Muscle layer of duodenum (tissue), 2 donors: Measurements from ENCODE around the gene TFF1.

Experiments used
- H3K27ac ChIP-seq: one replicate; pipeline ENCODE4 v1.7.0; 2013; ENCODE audit warnings: mild to moderate bottlenecking, low read length
- H3K27me3 ChIP-seq: one replicate; pipeline ENCODE4 v1.7.0; 2013; ENCODE audit warnings: low read depth, mild to moderate bottlenecking, control low read depth, low read length
- H3K36me3 ChIP-seq, 2 donors: one replicate each; pipeline ENCODE4 v1.7.0; 2013; ENCODE audit warnings: low read length in 2 of 2, control low read depth in 1 of 2, mild to moderate bottlenecking in 1 of 2; ENCODE audit not compliant: insufficient read depth in 2 of 2, control insufficient read depth in 1 of 2
- H3K4me1 ChIP-seq, 2 donors: one replicate each; pipeline ENCODE4 v1.7.0; 2013; ENCODE audit warnings: low read length in 2 of 2, mild to moderate bottlenecking in 2 of 2, control low read depth in 1 of 2, moderate library complexity in 1 of 2; ENCODE audit not compliant: insufficient read depth in 2 of 2, control insufficient read depth in 1 of 2
- H3K4me3 ChIP-seq, 2 donors: one replicate each; pipeline ENCODE4 v1.7.0; 2013; ENCODE audit warnings: low read length in 2 of 2, low read depth in 1 of 2, mild to moderate bottlenecking in 1 of 2
- H3K9me3 ChIP-seq, 2 donors: one replicate each; pipeline ENCODE4 v1.7.0; 2013; ENCODE audit warnings: low read length in 2 of 2, control low read depth in 1 of 2, mild to moderate bottlenecking in 1 of 2; ENCODE audit not compliant: control insufficient read depth in 1 of 2
- donor health status: healthy.

TFF1 gene

DNA sequence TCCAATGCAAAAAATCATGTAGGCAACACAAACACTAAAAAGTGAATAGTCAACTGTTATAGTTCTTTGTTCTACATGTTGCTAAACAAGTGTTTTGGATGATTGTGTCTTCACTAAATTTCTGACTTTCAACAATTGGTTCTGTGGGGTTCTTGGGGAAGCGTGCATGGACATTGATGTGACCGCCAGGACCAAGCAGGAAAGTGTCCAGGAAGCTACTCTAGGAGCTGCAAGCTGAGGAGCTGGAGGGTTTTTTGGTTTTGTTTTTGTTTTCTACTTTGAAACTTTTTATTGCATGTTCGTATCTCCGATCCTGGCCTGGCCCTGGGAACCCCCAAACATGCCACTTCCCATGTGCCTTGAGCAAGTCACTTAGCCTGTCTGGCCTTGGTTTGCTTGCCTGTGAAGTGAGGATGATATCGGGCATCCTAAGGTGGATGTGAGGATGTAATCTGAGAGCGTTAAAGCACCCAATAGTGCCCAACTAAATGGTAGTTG is 21.6 kb upstream of the TFF1 start:
- Histone ChIP-seq H3K36me3 (no peaks in the 10 kb centered on the region), H3K27ac (no peak overlapping the region), H3K27me3 (no peaks in the 10 kb centered on the region), H3K4me1 (no peaks in the 10 kb centered on the region), H3K9me3 (no peaks in the 10 kb centered on the region), H3K4me3 (no peak overlapping the region)

DNA sequence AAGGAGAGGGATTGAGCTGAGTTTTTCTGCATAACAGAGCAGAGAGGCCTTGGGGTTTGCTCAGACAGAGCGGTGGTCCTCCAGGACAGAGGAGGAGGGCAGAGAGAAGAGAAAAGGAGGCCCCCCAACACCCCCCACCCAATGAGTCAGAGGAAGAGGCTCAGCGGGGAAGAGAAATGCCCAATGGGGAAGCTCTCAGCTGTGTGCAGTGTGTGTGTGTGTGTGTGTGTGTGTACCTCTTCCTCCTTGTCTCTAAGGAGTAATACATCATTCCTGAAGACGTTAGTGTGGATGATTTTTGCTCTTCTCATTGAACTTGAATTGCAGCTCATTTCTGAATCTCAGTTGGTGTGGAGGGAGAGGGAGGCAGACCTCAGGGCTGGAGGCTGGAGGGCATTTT is 20.8 kb upstream of the TFF1 start:
- Histone ChIP-seq H3K4me3 (no peak overlapping the region), H3K4me1 (no peaks in the 10 kb centered on the region), H3K9me3 (peaks cover 0 to 3% of the 10 kb centered on the region in 2 donors), H3K36me3 (no peaks in the 10 kb centered on the region), H3K27ac (no peak overlapping the region), H3K27me3 (no peaks in the 10 kb centered on the region)

DNA sequence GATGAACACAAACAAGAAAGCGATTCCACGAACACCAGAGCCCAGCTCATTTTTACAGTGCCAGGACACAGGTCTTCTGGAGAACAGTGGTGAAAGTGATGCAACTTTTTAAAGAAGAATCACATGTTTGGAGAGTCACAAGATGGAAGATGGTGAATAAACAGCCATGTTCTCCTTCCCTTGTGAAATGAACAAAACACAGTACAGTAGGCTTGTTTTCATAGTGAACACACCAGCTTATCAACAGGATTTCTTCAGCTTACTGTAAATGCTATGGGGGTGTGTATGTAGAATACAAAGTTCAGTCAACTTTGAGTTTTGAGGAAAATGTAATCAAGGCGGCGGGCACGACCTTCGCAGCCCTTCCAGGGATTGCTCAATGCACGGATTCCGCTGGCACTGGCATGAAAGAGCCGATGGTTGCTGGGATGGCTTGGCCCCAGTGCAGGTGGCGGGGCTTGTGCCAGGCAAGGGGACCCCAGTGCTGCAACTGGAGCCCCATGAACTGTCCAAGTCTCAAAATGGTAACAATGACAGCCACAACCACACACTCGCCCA is 19.8 kb upstream of the TFF1 start:
- Histone ChIP-seq H3K4me3 (no peak overlapping the region), H3K4me1 (no peaks in the 10 kb centered on the region), H3K27me3 (no peaks in the 10 kb centered on the region), H3K27ac (peak overlapping the region; percentile 73), H3K9me3 (peaks cover 4 to 13% of the 10 kb centered on the region in 2 donors), H3K36me3 (no peaks in the 10 kb centered on the region)

DNA sequence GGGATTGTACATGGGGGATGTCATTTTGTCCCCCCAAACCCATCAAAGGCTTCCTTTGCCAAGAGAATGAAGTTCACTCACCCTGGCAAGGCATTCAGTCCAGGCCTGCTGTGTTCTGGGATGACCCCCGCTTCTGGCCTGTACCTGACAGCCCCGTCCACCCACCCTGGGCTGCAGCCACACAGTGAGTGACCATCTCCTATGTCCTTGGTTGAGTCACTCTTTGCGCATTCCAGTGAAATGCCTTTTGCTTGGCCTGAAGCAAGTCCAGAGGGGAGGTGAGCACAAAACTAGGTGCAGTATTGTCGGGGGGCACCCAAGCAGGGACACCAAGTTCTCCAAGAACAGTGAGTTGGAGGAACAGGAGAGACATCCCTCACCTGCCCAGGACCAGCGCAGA is 19.3 kb upstream of the TFF1 start:
- Histone ChIP-seq H3K4me1 (no peaks in the 10 kb centered on the region), H3K9me3 (peaks cover 4 to 13% of the 10 kb centered on the region in 2 donors), H3K27me3 (no peaks in the 10 kb centered on the region), H3K36me3 (no peaks in the 10 kb centered on the region), H3K4me3 (no peak overlapping the region), H3K27ac (peak overlapping the region; percentile 73)

DNA sequence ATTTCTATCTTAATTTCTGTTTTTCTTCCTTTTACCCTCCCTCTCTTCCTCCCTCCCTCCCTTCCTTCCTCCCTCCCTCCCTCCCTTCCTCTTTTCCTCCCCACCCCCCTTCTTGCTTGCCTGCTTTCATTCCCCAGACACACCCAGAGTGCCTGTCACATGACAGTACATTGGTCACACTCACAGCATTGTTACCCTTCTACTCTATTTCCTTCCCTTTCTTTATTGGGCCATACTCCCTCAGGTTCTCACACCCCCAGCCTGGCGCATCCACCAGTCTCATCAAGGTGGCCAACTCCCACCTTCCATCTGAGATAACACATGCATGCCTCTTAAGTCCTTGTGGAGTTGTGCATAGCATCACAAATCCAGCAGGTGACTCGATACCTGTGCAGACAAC is 18.7 kb upstream of the TFF1 start:
- Histone ChIP-seq H3K27ac (no peak overlapping the region), H3K4me3 (no peak overlapping the region), H3K9me3 (peaks cover 4 to 13% of the 10 kb centered on the region in 2 donors), H3K36me3 (no peaks in the 10 kb centered on the region), H3K27me3 (no peaks in the 10 kb centered on the region), H3K4me1 (no peaks in the 10 kb centered on the region)

DNA sequence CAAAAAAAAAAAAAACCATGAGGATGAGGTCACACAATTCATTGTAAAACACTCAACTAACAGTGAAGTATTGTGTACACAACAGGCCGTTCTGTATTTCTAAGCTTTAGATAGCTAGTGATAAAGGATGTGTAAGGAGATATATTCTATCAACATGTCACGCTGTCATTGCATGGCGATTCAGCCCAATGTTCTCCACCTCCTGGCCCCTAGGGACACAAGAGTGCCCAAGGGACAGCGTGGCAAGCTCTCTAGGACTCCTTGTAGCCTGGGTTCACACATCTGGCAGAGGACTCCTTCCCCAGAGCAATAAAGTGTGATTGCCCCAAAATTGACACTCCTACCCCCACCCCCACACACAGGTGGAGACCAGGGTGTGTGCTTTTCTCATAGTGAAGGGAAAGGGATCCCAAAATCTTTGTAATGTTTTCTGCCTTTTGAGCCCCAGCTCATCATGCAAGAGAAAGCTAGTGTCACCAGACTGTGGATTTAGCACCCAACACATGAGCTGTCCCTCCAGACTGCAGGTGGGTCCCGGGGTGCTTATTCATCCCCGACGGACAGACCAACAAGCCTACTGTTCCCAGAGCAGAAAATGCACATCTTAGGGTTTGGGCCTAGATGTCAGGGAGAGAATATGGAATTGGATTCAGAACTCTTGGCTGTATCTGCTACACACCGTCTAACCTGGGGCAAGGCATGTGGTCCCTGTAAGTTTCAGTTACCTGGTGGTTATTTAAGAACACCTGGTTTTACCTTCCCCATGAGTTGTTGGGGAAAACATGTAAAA is 18.0 kb upstream of the TFF1 start:
- Histone ChIP-seq H3K27me3 (no peaks in the 10 kb centered on the region), H3K4me3 (no peak overlapping the region), H3K4me1 (no peaks in the 10 kb centered on the region), H3K36me3 (no peaks in the 10 kb centered on the region), H3K27ac (no peak overlapping the region), H3K9me3 (peaks cover 4 to 13% of the 10 kb centered on the region in 2 donors)

DNA sequence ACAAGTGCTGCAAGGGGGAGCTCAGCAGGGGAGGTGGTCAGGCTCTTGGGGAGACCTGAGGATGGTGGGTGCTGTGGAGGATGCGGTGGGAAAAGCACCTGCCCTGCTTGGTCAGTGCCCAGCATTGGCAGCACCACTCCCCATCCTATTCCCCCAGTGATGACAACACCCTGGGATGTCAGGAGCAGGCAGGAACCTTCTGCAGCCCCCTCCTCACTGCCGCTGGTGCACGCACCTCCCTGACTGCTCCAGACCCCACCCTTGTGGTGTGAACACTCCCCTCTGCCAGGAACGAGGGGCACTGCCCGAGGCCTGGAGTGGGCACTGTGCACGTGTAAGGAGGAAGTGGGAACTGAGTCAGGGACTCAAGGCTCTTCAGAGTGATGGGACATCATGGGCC is 17.0 kb upstream of the TFF1 start:
- Histone ChIP-seq H3K27me3 (no peaks in the 10 kb centered on the region), H3K4me1 (no peaks in the 10 kb centered on the region), H3K4me3 (no peak overlapping the region), H3K36me3 (no peaks in the 10 kb centered on the region), H3K27ac (no peak overlapping the region), H3K9me3 (peaks cover 4 to 13% of the 10 kb centered on the region in 2 donors)

DNA sequence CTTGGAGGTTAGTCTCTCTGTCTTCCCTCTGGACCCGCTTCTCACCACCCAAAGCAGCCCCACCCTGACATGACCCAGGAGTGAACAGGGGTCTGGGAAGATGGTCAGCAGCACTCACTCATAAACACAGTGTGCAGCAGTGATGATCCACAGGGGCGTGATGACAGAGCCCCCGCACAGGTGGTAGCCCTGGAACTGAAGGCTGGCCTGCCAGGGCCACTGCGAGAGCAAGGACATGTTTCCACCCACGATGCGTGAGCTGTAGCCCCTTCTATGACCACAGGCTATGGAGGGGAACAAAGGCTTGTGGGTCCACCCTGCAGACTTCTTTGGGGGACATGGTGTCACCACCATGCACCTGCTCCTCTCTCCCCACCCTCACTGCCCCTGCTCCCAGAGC is 16.6 kb upstream of the TFF1 start:
- no peaks in the 10 kb centered on the region for H3K4me1 ChIP-seq
- H3K36me3 ChIP-seq = no peaks in the 10 kb centered on the region
- no peaks in the 10 kb centered on the region for H3K27me3 ChIP-seq
- H3K27ac ChIP-seq = no peak overlapping the region
- H3K9me3 ChIP-seq = peaks cover 4 to 13% of the 10 kb centered on the region in 2 donors
- H3K4me3 ChIP-seq = no peak overlapping the region

DNA sequence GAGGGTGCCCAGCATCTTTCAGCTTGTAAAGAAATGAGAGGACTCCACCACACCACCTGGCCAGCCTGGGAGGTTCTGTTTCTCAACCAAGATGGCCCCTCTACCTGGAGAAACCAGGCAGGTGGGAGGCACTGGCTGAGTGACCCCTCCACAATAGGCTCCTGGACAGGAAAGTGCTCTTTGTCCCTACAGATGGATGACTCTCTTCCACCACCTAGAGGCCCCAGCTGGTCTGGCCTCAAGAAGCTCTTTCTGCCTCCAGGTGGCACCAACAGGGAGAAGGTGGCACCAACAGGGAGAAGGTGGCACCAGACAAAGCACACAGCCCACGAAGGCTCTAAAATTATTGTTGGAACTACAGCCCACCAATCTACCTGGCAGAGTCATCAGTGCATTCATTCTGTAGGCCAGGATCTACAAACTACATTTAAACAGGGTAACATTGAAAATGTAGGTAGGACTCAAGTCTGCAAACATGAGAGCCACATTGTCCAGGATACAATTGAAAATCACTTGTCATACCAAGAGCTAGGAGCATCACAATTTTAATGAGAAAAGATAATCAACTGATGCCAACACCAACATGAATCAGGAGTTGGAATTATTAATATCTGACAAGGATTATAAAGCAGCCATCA is 15.1 kb upstream of the TFF1 start:
- H3K9me3 ChIP-seq = peaks cover 4 to 13% of the 10 kb centered on the region in 2 donors
- H3K36me3 ChIP-seq = no peaks in the 10 kb centered on the region
- H3K27ac ChIP-seq = no peak overlapping the region
- H3K4me3 ChIP-seq = no peak overlapping the region
- H3K4me1 ChIP-seq = no peaks in the 10 kb centered on the region
- H3K27me3 ChIP-seq = no peaks in the 10 kb centered on the region

DNA sequence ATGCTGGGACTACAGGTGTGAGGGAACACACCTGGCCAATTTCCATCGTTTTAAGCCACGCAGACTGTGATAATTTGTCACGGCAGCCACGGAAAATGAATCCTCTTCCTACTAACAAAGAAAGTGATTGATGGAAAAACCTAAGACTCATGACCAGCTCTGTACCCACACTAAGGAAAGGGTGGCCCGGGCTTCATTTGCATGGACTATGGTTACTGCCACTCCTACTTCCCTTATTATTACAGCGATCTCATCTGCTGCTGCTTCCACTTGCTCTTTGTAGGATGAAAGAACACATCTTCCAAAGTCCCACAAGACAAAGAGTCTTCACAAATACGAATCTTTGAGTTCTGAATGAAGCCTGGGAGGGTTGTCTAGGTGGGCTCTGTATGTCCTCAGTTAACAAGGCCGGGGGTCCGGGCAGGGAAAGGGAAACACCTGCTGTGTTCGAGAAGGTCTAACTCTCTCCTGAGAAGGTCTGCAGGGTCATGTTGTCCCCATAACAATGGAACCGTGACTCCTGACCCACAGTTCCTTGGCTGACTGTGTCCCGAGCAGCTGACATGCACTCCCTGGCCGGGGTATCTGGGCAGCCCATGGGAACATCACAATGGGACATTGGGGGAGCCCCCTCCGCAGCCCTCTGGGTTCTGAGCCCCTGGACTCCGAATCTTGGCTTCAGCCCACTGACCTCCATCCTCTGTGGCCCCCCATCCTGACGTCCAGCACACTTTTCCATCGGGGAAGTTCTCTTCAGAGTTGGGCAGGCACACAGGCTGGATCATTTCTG is 13.3 kb upstream of the TFF1 start:
- no peaks in the 10 kb centered on the region for H3K4me1 ChIP-seq

DNA sequence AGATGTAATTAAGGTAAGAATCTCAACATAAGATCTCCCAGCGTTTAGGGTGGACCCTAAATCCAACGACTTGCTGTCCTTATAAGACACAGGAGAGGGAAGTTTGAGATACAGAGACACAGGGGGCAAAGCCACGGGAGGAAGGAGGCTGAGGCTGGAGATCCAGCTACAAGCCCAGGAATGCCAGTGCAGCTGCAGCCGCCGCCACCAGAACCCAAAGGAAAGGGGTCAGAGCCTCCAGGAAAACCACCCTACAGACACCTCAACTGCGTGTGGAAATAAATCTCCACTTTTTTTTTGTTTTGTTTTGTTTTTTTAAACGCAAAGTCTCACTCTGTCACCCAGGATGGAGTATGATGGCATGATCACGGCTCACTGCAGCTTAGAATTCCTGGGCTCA is 12.1 kb upstream of the TFF1 start:
- no peaks in the 10 kb centered on the region for H3K4me1 ChIP-seq
- no peaks in the 10 kb centered on the region for H3K27me3 ChIP-seq
- no peak overlapping the region for H3K4me3 ChIP-seq
- peaks cover 4 to 13% of the 10 kb centered on the region in 2 donors for H3K9me3 ChIP-seq
- no peaks in the 10 kb centered on the region for H3K36me3 ChIP-seq
- no peak overlapping the region for H3K27ac ChIP-seq

More for the DNA sequence above, 13.3 kb upstream of the TFF1 start:
- no peak overlapping the region for H3K4me3 ChIP-seq
- H3K27me3 ChIP-seq = no peaks in the 10 kb centered on the region
- no peaks in the 10 kb centered on the region for H3K36me3 ChIP-seq
- H3K27ac ChIP-seq = no peak overlapping the region
- peaks cover 4 to 13% of the 10 kb centered on the region in 2 donors for H3K9me3 ChIP-seq
